Heart right ventricle (tissue), 16 donors: ENCODE results near the gene MALAT1. TPM values are rescaled to one million over a fixed set of nuclear protein-coding genes. Genes with fewer than 3 reads are reported as not detected.
A peak's percentile ranks its signal among the peaks of the same experiment; 100 is the strongest.
"Not testable (repeated sequence)": the region's sequence is repeated elsewhere in the genome, so short reads cannot be mapped to it uniquely, and the experiment has no call there.

Source experiments
- ATAC-seq, 8 donors: fragments of 200-7000 bp; cut with Tn5 transposase; one replicate each; pipeline ENCODE4 v1.9.1; 2020; ENCODE audit warnings: mild to moderate bottlenecking in 8 of 8, moderate library complexity in 8 of 8, moderate number of reproducible peaks in 1 of 8
- DNase-seq, 2 donors: peaks; one replicate each; pipeline ENCODE4 v3.0.0-alpha.2; 2020
- H3K27ac ChIP-seq, 10 donors: fragments of 200-600 bp; sonication (generic) in 2 of 10; one replicate each; pipeline versions ENCODE4 v1.5.0 to v1.8.0; 2020 to 2022; ENCODE audit warnings: mild to moderate bottlenecking in 3 of 10
- H3K27me3 ChIP-seq, 7 donors: fragments of 200-600 bp; one replicate each; pipeline ENCODE4 v1.8.0; 2021 to 2022; ENCODE audit warnings: mild to moderate bottlenecking in 2 of 7
- H3K36me3 ChIP-seq, 9 donors: fragments of 200-600 bp; sonication (generic) in 1 of 9; one replicate each; pipeline versions ENCODE4 v1.5.0 to v1.8.0; 2020 to 2022; ENCODE audit warnings: mild to moderate bottlenecking in 2 of 9
- H3K4me1 ChIP-seq, 9 donors: fragments of 200-600 bp; sonication (generic) in 1 of 9; one replicate each; pipeline versions ENCODE4 v1.5.0 to v1.8.0; 2020 to 2022; ENCODE audit warnings: mild to moderate bottlenecking in 4 of 9
- H3K4me3 ChIP-seq, 10 donors: fragments of 200-600 bp; sonication (generic) in 2 of 10; one replicate each; pipeline versions ENCODE4 v1.5.0 to v1.8.0; 2020 to 2022; ENCODE audit warnings: mild to moderate bottlenecking in 7 of 10, moderate library complexity in 2 of 10
- H3K9me3 ChIP-seq, 11 donors: fragments of 200-600 bp in 10 of 11; sonication (generic) in 2 of 11; one replicate each; pipeline versions ENCODE4 v1.5.0 to v1.8.0; 2013 to 2022; ENCODE audit warnings: mild to moderate bottlenecking in 2 of 11, control low read depth in 1 of 11, moderate library complexity in 1 of 11
- CTCF ChIP-seq, 9 donors: fragments of 200-600 bp; sonication (generic) in 2 of 9; IDR thresholded peaks; one replicate each; pipeline versions ENCODE4 v1.5.0 to v1.8.0; 2021 to 2022; ENCODE audit warnings: antibody characterized with exemption in 9 of 9, mild to moderate bottlenecking in 5 of 9, moderate library complexity in 1 of 9
- WGBS, 2 donors: extraction: QIAGEN DNeasy Blood & Tissue Kit; methylation state at CpG; one replicate each; pipeline ENCODE4 v1.1.7; 2013; ENCODE audit warnings: inconsistent platforms in 1 of 2; 5-methylcytosine and 5-hydroxymethylcytosine counted together
- intact Hi-C, 10 donors: fragments of 100-400 bp; cut with DNase I; formaldehyde crosslinking; loops; one replicate each; pipeline versions ENCODE4 v1.11.1 to v1.14.2; 2022
- polyA plus RNA-seq, 2 donors: library from polyadenylated mRNA; stranded (reverse); fragments of 200-250 nt; gene quantifications; one replicate each; pipeline ENCODE4 v1.2.3, GENCODE V29; 2013
- total RNA-seq, 10 donors: library from RNA; stranded (reverse); fragmentation: NEBNext Ultra II Directional in 3 of 10; extraction: Animal tissue kit (Norgen Biotek cat#: 25700) in 3 of 10; gene quantifications; one replicate each; pipeline versions ENCODE4 v1.2.1 to v1.2.4, GENCODE V29; 2021 to 2023
- donor health status: Arrhythmogenic right ventricular cardiomyopathy.
- donor health status: ischemic (EF 13 %, LVEDD 7.1; RV severe dilation, severe dysfunction).
- donor health status: healthy with polysubstance abuse.
- donor health status: DM: no; HTN: yes; CAD: no.
- donor health status: DM: no; HTN: no; CAD: no.
- donor health status: ischemic (EF 25% LVEDD 6.9; RV normal size, moderate dysfunction).
- donor health status: ischemic (EF 25% LVEDD 5.7; RV mildly dilated, moderate dysfunction).
- donor health status: healthy.
- donor health status: DM: yes; HTN: yes; CAD: no.
- donor health status: Ischemic cardiomyopathy.
- donor health status: ischemic (EF 35%, LVEDD 5.7; RV mildly dilated, moderate dysfunction).
- donor health status: nonischemic (EF 11% LVEDD 7.7; RV severe dilation, severe dysfunction).
- donor health status: DM: yes; HTN: yes; CAD: no.
- donor health status: PGD.
- donor health status: ischemic (EF 29% LVEDD 5.4; RV normal size, mild dysfunction).
- donor health status: nonischemic (EF 23%, LVEDD 6.1; RV moderate dilation, normal function).

MALAT1 gene
- total and polyA plus RNA-seq, 12 donors = 205 to 8,462 (median 5,956) TPM

- Histone ChIP-seq H3K9me3 (no peaks in the 10 kb centered on the region), H3K4me1 (peaks cover 15 to 52% (median 36%) of the 10 kb centered on the region in 9 donors), H3K27ac (peak overlapping the region in 4 of 10 donors; percentile 11 to 100 (median 57)), H3K27me3 (no peaks in the 10 kb centered on the region), H3K36me3 (no peaks in the 10 kb centered on the region), H3K4me3 (no peak overlapping the region)
- 15 to 28% methylated on average over 3 of the region's 3 CpGs for WGBS, 2 donors
- TF ChIP-seq CTCF (IDR thresholded peaks at IDR 0.05) = peak in 8 of 9 donors; percentile 18 to 66 (median 58)
- ATAC-seq (no peak), DNase-seq (peak; percentile 61 to 68)
- intact Hi-C loops = loop anchor here in 4 of 10 donors (2.0 to 10.0 kb wide), 5 partner anchors 46 to 102 kb away; no protein-coding TSS in a partner anchor
Observed at GRCh38 chr11:65468874-65469333, 29.9 kb upstream of the MALAT1 start.

GRCh38 chr11:65470433-65471049 lies 28.3 kb upstream of the MALAT1 start:
- Histone ChIP-seq H3K27ac (peak overlapping the region; percentile 86 to 100 (median 98)), H3K36me3 (no peaks in the 10 kb centered on the region), H3K4me1 (peaks cover 15 to 52% (median 36%) of the 10 kb centered on the region in 9 donors), H3K27me3 (no peaks in the 10 kb centered on the region), H3K4me3 (peak overlapping the region in 4 of 10 donors; percentile 16 to 44 (median 40)), H3K9me3 (no peaks in the 10 kb centered on the region)
- DNase-seq (no peak), ATAC-seq (peak in 2 of 8 donors; percentile 18)
- TF ChIP-seq CTCF (IDR thresholded peaks at IDR 0.05) = no peak
- intact Hi-C loops = loop anchor here in 9 of 10 donors (2.0 to 10.0 kb wide), 10 partner anchors 34 to 88 kb away; partner anchors contain the start of genes NEAT1 (in 1 of the 9) and SLC25A45 (in 1 of the 9)
- 51 to 61% methylated on average over 8 of the region's 8 CpGs for WGBS, 2 donors

GRCh38 chr11:65471447-65471891 lies 27.4 kb upstream of the MALAT1 start:
- DNase-seq (peak; percentile 81 to 85), ATAC-seq (peak; percentile 85 to 94 (median 90))
- 19 to 20% methylated on average over 8 of the region's 8 CpGs for WGBS, 2 donors
- intact Hi-C loops = loop anchor here in 9 of 10 donors (2.0 to 10.0 kb wide), 10 partner anchors 33 to 89 kb away; partner anchors contain the start of genes NEAT1 (in 1 of the 9) and SLC25A45 (in 1 of the 9)
- Histone ChIP-seq H3K9me3 (no peaks in the 10 kb centered on the region), H3K27me3 (no peaks in the 10 kb centered on the region), H3K4me1 (peaks cover 17 to 58% (median 42%) of the 10 kb centered on the region in 9 donors), H3K36me3 (no peaks in the 10 kb centered on the region), H3K27ac (peak overlapping the region; percentile 86 to 100 (median 98)), H3K4me3 (peak overlapping the region in 9 of 10 donors; percentile 10 to 44 (median 33))
- TF ChIP-seq CTCF (IDR thresholded peaks at IDR 0.05) = peak; percentile 49 to 84 (median 72)

GRCh38 chr11:65472588-65473277 lies 26.1 kb upstream of the MALAT1 start:
- peaks cover 17 to 63% (median 46%) of the 10 kb centered on the region in 9 donors for H3K4me1 ChIP-seq
- WGBS, 2 donors = 75 to 76% methylated on average over 14 of the region's 14 CpGs
- peak overlapping the region; percentile 86 to 100 (median 98) for H3K27ac ChIP-seq
- H3K4me3 ChIP-seq = peak overlapping the region in 5 of 10 donors; percentile 18 to 40 (median 28)
- ATAC-seq, H3K9me3 ChIP-seq, H3K36me3 ChIP-seq, DNase-seq, H3K27me3 ChIP-seq: not testable (repeated sequence)
- intact Hi-C loops = loop anchor here in 5 of 10 donors (1.0 to 10.0 kb wide), 5 partner anchors 25 to 58 kb away; no protein-coding TSS in a partner anchor
